Stomach smooth muscle (tissue), 2 donors: ENCODE measurements around the gene SLC43A2.
A peak's percentile ranks its signal among the peaks of the same experiment; 100 is the strongest.
"Not testable (repeated sequence)": the region's sequence is repeated elsewhere in the genome, so short reads cannot be mapped to it uniquely, and the experiment has no call there.

Experiments used
- H3K27ac ChIP-seq: one replicate; pipeline ENCODE4 v1.7.0; 2013; ENCODE audit warnings: mild to moderate bottlenecking, low read length, inconsistent platforms
- H3K27me3 ChIP-seq, 2 donors: one replicate each; pipeline ENCODE4 v1.7.0; 2013; ENCODE audit warnings: low read length in 2 of 2; ENCODE audit not compliant: insufficient read depth in 2 of 2, control insufficient read depth in 1 of 2
- H3K36me3 ChIP-seq, 2 donors: one replicate each; pipeline ENCODE4 v1.7.0; 2013; ENCODE audit warnings: low read length in 2 of 2; ENCODE audit not compliant: control insufficient read depth in 2 of 2, insufficient read depth in 2 of 2
- H3K4me1 ChIP-seq: one replicate; pipeline ENCODE4 v1.7.0; 2013; ENCODE audit warnings: low read length; ENCODE audit not compliant: control insufficient read depth, insufficient read depth
- H3K4me3 ChIP-seq, 2 donors: one replicate each; pipeline ENCODE4 v1.7.0; 2013; ENCODE audit warnings: low read length in 2 of 2
- H3K9ac ChIP-seq, 2 donors: one replicate each; pipeline ENCODE4 v1.7.0; 2013; ENCODE audit warnings: low read length in 2 of 2, mild to moderate bottlenecking in 1 of 2
- H3K9me3 ChIP-seq, 2 donors: one replicate each; pipeline ENCODE4 v1.7.0; 2013; ENCODE audit warnings: low read length in 2 of 2; ENCODE audit not compliant: control insufficient read depth in 2 of 2
- donor health status: healthy.
- donor health status: Pancreatic carcinoma.

The SLC43A2 gene

DNA sequence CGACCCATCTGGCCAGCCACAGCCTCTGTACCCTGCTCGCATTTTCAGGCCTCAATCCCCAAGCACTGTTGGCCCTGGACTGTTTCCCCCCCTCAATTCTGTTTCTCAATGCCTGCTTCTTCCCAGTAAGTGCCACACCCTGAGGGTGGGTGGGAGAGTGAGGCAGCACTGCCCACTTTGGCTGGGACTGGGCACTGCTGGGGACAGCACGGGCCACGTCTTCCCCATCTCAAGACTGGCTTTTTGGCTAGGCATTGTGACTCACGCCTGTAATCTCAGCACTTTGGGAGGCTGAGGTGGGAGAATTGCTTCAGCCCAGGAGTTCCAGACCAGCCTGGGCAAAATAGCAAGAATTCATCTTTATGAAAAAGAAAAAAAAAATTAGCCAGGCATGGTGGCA lies 56.0 kb downstream of the SLC43A2 start:
- not testable (repeated sequence) for H3K4me3 ChIP-seq, H3K27me3 ChIP-seq, H3K36me3 ChIP-seq, H3K9me3 ChIP-seq, H3K27ac ChIP-seq, H3K9ac ChIP-seq
- peaks cover 24% of the 10 kb centered on the region for H3K4me1 ChIP-seq

DNA sequence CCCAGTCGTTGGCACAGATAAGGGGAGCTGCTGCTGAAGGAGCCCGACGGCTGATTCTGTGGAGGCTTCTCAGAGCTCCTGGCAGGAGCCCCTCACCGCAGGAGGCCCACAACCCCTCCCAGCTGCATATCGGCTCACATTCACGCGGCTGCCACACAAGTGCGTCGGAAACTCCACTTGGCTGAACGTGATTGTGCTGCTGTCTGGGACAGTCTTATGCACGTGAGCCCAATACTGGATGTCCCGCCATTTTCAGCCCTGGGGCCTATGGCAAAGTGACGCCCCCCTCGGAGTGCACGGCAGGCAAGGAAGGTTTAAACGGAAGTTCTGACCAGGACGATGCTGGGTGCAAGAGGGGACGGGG lies 57.3 kb downstream of the SLC43A2 start:
- peaks cover 0 to 5% of the 10 kb centered on the region in 2 donors for H3K27me3 ChIP-seq
- H3K27ac ChIP-seq = no peak overlapping the region
- H3K4me1 ChIP-seq = peaks cover 13% of the 10 kb centered on the region
- H3K36me3 ChIP-seq = no peaks in the 10 kb centered on the region
- no peaks in the 10 kb centered on the region for H3K9me3 ChIP-seq
- no peak overlapping the region for H3K4me3 ChIP-seq
- no peak overlapping the region for H3K9ac ChIP-seq

DNA sequence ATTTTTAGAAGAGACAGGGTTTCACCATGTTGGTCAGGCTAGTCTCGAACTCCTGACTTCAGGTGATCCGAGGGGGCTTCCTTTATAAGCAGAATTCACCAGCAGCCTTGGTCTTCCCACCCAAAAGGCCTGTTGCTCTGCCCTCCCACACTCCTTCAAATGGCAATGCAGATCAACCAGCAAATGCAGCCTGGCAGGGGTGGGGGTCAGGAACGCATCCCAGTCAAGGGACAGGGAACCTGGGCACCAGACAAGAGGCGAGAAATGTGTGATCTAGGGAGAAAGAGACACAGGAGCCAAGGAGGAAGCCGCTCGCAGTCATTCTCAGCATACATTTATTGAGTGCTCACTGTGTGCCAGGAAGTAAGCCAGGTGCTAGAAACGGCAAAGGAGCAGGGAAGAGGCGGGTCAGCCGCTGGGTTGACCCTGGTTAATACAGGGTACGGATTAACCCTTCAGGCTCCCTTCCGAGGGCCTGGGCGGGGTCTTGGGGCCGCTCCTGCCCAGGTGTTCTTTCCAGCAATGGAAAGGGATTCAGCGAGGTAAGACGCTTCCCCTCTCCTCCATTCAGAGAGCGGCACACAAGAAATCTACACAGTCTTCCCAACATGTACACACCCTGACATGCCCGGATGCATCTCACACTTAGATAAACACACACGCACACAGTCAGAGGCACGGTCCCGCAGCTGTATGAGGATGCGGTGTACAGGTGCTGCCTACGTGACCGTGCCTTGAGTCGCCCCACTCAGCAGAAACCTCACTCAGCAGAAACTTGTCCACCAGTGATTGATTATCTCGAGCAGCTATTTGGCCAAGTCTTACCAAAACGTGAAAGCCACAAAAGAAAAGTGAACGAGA lies 59.5 kb downstream of the SLC43A2 start:
- no peak overlapping the region for H3K4me3 ChIP-seq
- peaks cover 0 to 5% of the 10 kb centered on the region in 2 donors for H3K27me3 ChIP-seq
- peaks cover 4% of the 10 kb centered on the region for H3K4me1 ChIP-seq
- H3K9me3 ChIP-seq = no peaks in the 10 kb centered on the region
- H3K27ac ChIP-seq = no peak overlapping the region
- H3K36me3 ChIP-seq = no peaks in the 10 kb centered on the region
- H3K9ac ChIP-seq = no peak overlapping the region

DNA sequence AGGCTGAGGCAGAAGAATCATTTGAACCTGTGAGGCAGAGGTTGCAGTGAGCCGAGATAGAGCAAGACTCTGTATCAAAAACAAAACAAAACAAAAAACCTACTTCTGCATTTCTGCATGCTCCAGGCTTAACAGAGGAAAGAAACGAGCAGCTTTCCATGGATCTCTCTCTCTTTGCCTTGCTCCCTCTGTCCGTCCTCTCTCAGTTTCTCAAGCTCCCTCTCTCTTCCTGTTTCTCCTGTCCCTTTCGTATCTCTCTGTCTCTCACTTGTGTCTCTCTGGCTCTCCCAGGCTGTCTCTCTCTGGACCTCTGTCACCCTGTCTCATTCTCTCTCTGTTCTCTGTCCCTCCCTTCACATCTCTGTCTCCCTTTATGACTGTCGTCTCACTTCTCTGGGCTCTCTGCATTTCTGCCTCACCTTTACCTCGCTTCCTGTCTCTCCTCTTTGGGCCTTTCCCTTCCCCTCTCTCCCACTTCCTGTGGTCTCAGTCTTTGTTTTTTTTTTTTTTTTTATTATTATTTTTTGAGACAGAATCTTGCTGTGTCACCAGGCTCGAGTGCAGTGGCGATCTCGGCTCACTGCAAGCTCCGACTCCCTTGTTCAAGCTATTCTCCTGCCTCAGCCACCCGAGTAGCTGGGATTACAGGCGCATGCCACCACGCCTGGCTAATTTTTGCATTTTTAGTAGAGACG lies 62.0 kb downstream of the SLC43A2 start:
- H3K4me1 ChIP-seq = peaks cover 3% of the 10 kb centered on the region
- H3K36me3 ChIP-seq = no peaks in the 10 kb centered on the region
- H3K4me3 ChIP-seq = no peak overlapping the region
- no peak overlapping the region for H3K9ac ChIP-seq
- H3K9me3 ChIP-seq = no peaks in the 10 kb centered on the region
- H3K27me3 ChIP-seq = peaks cover 0 to 5% of the 10 kb centered on the region in 2 donors
- H3K27ac ChIP-seq = no peak overlapping the region

GRCh38 chr17:1565877-1566276 lies 62.8 kb downstream of the SLC43A2 start:
- no peak overlapping the region for H3K4me3 ChIP-seq
- peaks cover 11% of the 10 kb centered on the region for H3K4me1 ChIP-seq
- H3K9me3 ChIP-seq = no peaks in the 10 kb centered on the region
- H3K36me3 ChIP-seq = no peaks in the 10 kb centered on the region
- no peak overlapping the region for H3K27ac ChIP-seq
- H3K9ac ChIP-seq = no peak overlapping the region
- peaks cover 0 to 5% of the 10 kb centered on the region in 2 donors for H3K27me3 ChIP-seq

DNA sequence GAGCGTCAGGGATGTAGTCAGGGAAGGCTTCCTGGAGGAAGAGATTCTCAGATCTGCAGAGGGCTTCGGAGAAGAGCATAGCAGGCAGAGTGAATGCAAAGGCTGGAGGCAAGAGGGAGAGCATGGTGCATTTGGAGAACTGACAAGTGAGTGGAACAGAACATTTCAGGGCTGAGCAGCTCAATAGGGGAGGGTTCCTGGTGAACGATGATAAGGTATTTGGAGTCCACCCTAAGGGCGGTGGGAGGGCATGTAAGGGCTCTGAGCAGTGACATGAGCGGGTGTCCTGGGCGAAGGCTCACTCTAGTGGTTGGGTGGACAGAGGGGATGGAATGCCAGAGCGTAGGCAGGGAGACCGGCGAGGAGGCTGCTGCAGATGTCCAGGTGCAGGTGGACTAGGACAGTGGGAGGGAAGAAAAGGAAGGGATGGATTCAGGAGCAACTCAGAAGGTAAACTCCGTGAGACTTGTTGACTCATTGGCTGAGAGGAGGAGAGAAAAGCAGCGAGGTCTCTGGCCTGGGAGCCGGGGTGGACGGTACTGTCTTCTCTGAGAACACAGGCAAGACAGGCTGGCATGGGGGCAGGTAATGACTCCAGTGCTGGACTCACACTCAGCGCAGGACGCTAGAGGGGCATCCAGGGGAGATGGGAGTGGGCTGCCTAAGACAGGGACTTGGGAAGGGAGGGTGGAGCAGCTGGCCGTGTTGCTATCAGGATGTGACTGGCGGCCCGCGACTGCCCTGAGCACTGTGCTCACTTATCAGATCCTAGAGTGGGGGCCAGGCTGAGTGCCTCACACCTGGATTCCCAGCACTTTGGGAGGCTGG lies 64.6 kb downstream of the SLC43A2 start:
- Histone ChIP-seq H3K4me3 (no peak overlapping the region), H3K36me3 (no peaks in the 10 kb centered on the region), H3K9me3 (no peaks in the 10 kb centered on the region), H3K4me1 (peaks cover 24% of the 10 kb centered on the region), H3K9ac (no peak overlapping the region), H3K27ac (no peak overlapping the region), H3K27me3 (peaks cover 0 to under 1% of the 10 kb centered on the region in 2 donors)

DNA sequence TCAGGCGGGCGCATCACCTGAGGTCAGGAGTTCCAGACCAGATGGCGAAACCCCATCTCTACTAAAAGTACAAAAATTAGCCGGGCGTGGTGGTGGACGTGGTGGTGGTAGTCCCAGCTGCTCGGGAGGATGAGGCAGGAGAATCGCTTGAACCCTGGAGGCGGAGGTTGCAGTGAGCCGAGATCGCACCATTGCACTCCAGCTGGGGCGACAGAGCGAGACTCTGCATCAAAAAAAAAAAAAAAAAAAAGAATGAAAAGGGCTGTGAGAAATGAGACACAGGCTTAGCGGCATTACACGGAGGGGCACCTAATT lies 65.2 kb downstream of the SLC43A2 start:
- not testable (repeated sequence) for H3K9ac ChIP-seq, H3K27ac ChIP-seq, H3K36me3 ChIP-seq, H3K4me3 ChIP-seq, H3K9me3 ChIP-seq, H3K27me3 ChIP-seq
- H3K4me1 ChIP-seq = peaks cover 24% of the 10 kb centered on the region

GRCh38 chr17:1562176-1562643 lies 66.4 kb downstream of the SLC43A2 start:
- Histone ChIP-seq H3K27me3 (no peaks in the 10 kb centered on the region), H3K4me3 (peak overlapping the region; percentile 69 to 76), H3K4me1 (peaks cover 24% of the 10 kb centered on the region), H3K27ac (peak overlapping the region; percentile 64), H3K9ac (peak overlapping the region; percentile 80), H3K9me3 (no peaks in the 10 kb centered on the region), H3K36me3 (no peaks in the 10 kb centered on the region)

- Histone ChIP-seq H3K27ac (peak overlapping the region; percentile 64), H3K9me3 (no peaks in the 10 kb centered on the region), H3K4me1 (peaks cover 24% of the 10 kb centered on the region), H3K36me3 (no peaks in the 10 kb centered on the region), H3K4me3 (peak overlapping the region; percentile 69 to 76), H3K9ac (peak overlapping the region; percentile 80), H3K27me3 (no peaks in the 10 kb centered on the region)
These were observed 67.0 kb downstream of the SLC43A2 start for GRCh38 chr17:1561420-1562175.

- peaks cover 24% of the 10 kb centered on the region for H3K4me1 ChIP-seq
- peak overlapping the region; percentile 80 for H3K9ac ChIP-seq
- H3K36me3 ChIP-seq = peaks cover 0 to 5% of the 10 kb centered on the region in 2 donors
- H3K4me3 ChIP-seq = peak overlapping the region; percentile 69 to 76
- H3K27ac ChIP-seq = no peak overlapping the region
- H3K9me3 ChIP-seq = no peaks in the 10 kb centered on the region
- no peaks in the 10 kb centered on the region for H3K27me3 ChIP-seq
These were observed 67.7 kb downstream of the SLC43A2 start for GRCh38 chr17:1560858-1561355.
